Peyer's patch (tissue), 4 donors: ENCODE results near the gene ACTL8. TPM values are rescaled to one million over a fixed set of nuclear protein-coding genes. Genes with fewer than 3 reads are reported as not detected.

Experiments
- DNase-seq, 3 donors: peaks; one replicate each; pipeline ENCODE4 v3.0.0-alpha.2; 2017 to 2019
- H3K27ac ChIP-seq, 4 donors: fragments of 200-600 bp; sonication (generic); one replicate each; pipeline ENCODE4 v1.5.1; 2016 to 2019
- H3K27me3 ChIP-seq, 2 donors: fragments of 200-600 bp; sonication (generic); one replicate each; pipeline ENCODE4 v1.5.1; 2019
- H3K36me3 ChIP-seq, 3 donors: fragments of 200-600 bp; sonication (generic); one replicate each; pipeline ENCODE4 v1.5.1; 2016 to 2019
- H3K4me1 ChIP-seq, 4 donors: fragments of 200-600 bp; sonication (generic); one replicate each; pipeline ENCODE4 v1.5.1; 2016 to 2019
- H3K4me3 ChIP-seq, 4 donors: fragments of 200-600 bp; sonication (generic); 1 replicate in 3 of 4; 2 replicates in 1 of 4; pipeline ENCODE4 v1.5.1; 2016 to 2019; ENCODE audit warnings: mild to moderate bottlenecking in 1 of 4
- H3K9me3 ChIP-seq, 4 donors: fragments of 200-600 bp; sonication (generic); one replicate each; pipeline ENCODE4 v1.5.1; 2016 to 2019; ENCODE audit warnings: mild to moderate bottlenecking in 1 of 4
- POLR2A ChIP-seq, 2 donors: fragments of 450-650 bp; IDR thresholded peaks; one replicate each; pipeline ENCODE4 v1.5.1; 2017; ENCODE audit warnings: antibody characterized with exemption in 2 of 2, mild to moderate bottlenecking in 2 of 2, moderate library complexity in 2 of 2
- total RNA-seq, 4 donors: library from RNA; depleted of rRNA; stranded (reverse); fragments of >200 nt; gene quantifications; one replicate each; pipeline ENCODE4 v1.1.0, GENCODE V29; 2016
- TF ChIP-seq, protein P1 (sequence below), 6 experiments: fragments of 450-650 bp in 4 of 6; fragments of 200-600 bp in 2 of 6; sonication (generic) in 1 of 6; IDR thresholded peaks; one replicate each; pipeline ENCODE4 v1.5.1; 2017 to 2019; ENCODE audit warnings: antibody characterized with exemption in 6 of 6, mild to moderate bottlenecking in 3 of 6, moderate library complexity in 1 of 6

The ACTL8 gene
- total RNA-seq, 4 donors from 2014 or later = not detected

DNA sequence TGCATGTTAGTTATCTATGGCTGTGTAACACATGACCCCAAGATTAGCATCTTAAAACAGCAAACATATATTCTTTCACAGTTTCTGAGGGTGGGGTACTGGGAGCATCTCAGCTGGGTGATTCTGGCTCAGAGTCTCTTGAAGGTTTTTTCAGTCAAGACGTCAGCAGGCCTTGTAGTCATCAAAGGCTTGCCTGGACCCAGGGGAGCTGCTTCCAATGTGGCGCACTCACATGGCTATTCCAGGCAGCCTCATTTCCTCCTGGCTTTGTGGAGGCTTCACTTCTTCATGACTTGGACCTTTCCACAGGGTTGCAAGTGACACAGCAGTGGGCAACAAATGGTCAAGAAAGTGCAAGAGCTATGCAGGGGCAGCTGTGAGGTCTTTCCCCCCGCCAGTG is 114.7 kb downstream of the ACTL8 start:
- H3K9me3 ChIP-seq = no peaks in the 10 kb centered on the region
- H3K4me1 ChIP-seq = no peaks in the 10 kb centered on the region
- H3K36me3 ChIP-seq = no peaks in the 10 kb centered on the region
- no peak overlapping the region for H3K4me3 ChIP-seq
- TF ChIP-seq POLR2A (IDR thresholded peaks at IDR 0.05) = no peak
- TF ChIP-seq, protein P1, sequence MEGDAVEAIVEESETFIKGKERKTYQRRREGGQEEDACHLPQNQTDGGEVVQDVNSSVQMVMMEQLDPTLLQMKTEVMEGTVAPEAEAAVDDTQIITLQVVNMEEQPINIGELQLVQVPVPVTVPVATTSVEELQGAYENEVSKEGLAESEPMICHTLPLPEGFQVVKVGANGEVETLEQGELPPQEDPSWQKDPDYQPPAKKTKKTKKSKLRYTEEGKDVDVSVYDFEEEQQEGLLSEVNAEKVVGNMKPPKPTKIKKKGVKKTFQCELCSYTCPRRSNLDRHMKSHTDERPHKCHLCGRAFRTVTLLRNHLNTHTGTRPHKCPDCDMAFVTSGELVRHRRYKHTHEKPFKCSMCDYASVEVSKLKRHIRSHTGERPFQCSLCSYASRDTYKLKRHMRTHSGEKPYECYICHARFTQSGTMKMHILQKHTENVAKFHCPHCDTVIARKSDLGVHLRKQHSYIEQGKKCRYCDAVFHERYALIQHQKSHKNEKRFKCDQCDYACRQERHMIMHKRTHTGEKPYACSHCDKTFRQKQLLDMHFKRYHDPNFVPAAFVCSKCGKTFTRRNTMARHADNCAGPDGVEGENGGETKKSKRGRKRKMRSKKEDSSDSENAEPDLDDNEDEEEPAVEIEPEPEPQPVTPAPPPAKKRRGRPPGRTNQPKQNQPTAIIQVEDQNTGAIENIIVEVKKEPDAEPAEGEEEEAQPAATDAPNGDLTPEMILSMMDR (IDR thresholded peaks at IDR 0.05) = no peak
- no peak overlapping the region for H3K27ac ChIP-seq
- no peaks in the 10 kb centered on the region for H3K27me3 ChIP-seq
- DNase-seq = no peak

DNA sequence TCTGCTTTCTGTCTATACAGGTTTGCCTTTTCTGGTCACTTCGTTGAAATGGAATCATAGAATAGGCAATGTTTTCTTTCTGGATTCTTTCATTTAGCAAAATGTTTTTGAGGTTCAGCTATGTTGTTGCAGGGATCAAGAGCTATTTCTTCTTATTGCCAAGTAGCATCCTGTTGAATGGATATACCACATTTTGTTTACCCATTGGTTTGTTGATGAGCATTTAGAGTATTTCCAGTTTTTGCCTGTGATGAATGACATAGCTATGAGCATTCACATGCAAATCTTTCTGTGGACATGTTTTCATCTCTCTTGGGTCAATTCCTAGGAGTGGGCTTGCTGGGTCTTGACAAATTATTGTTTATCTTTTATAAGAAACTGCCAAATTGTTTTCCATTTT is 115.5 kb downstream of the ACTL8 start:
- H3K4me1 ChIP-seq = no peaks in the 10 kb centered on the region
- no peak overlapping the region for H3K27ac ChIP-seq
- no peak for DNase-seq
- no peaks in the 10 kb centered on the region for H3K27me3 ChIP-seq
- no peaks in the 10 kb centered on the region for H3K36me3 ChIP-seq
- H3K4me3 ChIP-seq = no peak overlapping the region
- TF ChIP-seq, protein P1 (IDR thresholded peaks at IDR 0.05) = no peak
- TF ChIP-seq POLR2A (IDR thresholded peaks at IDR 0.05) = no peak
- no peaks in the 10 kb centered on the region for H3K9me3 ChIP-seq

DNA sequence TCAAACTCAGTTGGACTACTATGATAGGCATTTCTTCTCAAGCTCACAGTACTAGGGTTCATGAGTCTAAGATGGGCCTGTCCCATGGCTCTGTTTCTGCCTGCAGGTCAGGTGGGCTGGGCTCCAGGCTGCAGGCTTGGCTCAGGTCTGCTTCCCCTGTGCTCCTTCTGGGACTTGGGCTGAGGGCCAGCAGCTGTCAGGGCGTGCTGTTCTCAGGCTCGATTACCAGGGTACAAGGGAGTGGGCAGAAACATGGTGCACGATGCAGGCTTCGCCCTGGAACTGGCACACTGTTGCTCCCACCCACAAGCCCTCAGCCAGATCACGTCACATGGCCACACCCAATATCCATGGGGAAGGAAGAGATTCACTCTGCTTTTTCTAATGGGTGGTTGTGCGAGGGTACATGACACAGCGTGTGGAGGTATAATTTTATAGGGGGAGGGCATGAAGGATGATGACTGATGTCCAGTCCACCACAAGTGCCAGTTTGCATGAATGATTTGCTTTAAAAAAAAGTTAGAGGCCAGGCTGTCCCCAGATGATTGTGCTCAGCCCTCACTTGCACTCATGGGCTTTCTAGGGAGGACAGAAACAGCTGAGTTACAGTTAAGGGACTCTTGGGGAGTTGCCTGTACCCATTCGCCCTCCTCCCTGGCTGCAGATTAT is 118.0 kb downstream of the ACTL8 start:
- no peak overlapping the region for H3K4me3 ChIP-seq
- H3K36me3 ChIP-seq = no peaks in the 10 kb centered on the region
- H3K9me3 ChIP-seq = no peaks in the 10 kb centered on the region
- no peak for DNase-seq
- no peaks in the 10 kb centered on the region for H3K27me3 ChIP-seq
- TF ChIP-seq, protein P1 (IDR thresholded peaks at IDR 0.05) = no peak
- TF ChIP-seq POLR2A (IDR thresholded peaks at IDR 0.05) = no peak
- no peaks in the 10 kb centered on the region for H3K4me1 ChIP-seq
- no peak overlapping the region for H3K27ac ChIP-seq

DNA sequence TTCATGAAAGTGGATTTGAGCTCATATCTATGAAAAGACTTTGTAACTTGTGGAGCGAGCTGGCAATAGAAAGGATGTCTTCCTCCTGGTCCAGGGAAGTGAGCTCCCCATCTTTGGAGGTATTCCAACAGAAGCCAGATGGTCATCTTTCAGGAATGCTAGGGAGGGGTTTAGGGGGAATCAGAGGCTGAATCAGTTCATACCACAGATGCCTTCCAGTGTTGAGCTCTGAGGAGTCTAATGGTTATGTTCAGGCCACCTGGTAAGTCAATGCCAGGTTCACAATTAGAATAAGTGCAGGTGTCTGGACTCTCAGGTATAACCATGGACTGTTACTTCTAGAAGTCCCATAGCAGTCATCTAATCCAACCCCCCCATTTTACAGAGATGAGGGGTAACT is 119.1 kb downstream of the ACTL8 start:
- DNase-seq = no peak
- no peak for TF ChIP-seq POLR2A (IDR thresholded peaks at IDR 0.05)
- TF ChIP-seq, protein P1 (IDR thresholded peaks at IDR 0.05) = no peak
- Histone ChIP-seq H3K27me3 (no peaks in the 10 kb centered on the region), H3K4me1 (no peaks in the 10 kb centered on the region), H3K9me3 (no peaks in the 10 kb centered on the region), H3K36me3 (no peaks in the 10 kb centered on the region), H3K4me3 (no peak overlapping the region), H3K27ac (no peak overlapping the region)

DNA sequence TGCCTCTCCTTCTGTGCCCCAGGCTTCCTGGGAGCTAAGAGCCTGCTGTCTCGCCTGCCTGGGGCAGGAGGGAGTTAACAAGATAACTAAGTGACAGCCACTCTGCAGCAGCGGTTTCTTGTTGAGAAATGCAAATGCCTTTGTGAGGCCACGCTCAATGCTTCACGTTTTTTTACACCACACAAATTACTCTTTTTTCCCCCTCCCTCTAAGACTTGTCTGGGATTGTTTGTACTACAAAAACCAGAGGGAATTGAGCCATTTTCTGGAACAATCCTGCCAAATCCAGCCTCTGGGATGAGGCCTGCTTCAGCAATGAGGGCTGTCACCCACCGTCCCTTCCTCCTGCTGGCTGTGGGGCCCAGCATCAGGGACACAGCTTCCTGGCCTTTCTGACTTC is 119.6 kb downstream of the ACTL8 start:
- no peaks in the 10 kb centered on the region for H3K27me3 ChIP-seq
- no peaks in the 10 kb centered on the region for H3K4me1 ChIP-seq
- H3K9me3 ChIP-seq = no peaks in the 10 kb centered on the region
- DNase-seq = no peak
- no peaks in the 10 kb centered on the region for H3K36me3 ChIP-seq
- no peak overlapping the region for H3K27ac ChIP-seq
- no peak for TF ChIP-seq POLR2A (IDR thresholded peaks at IDR 0.05)
- TF ChIP-seq, protein P1 (IDR thresholded peaks at IDR 0.05) = no peak
- H3K4me3 ChIP-seq = no peak overlapping the region
